ENCODE results near the gene ALX4.
A peak's percentile ranks its signal among the peaks of the same experiment; 100 is the strongest.

Gene ALX4

GRCh38 chr11:44309478-44310205 is at the start of gene ALX4:
Gene ALX4 (minus strand): TSS chr11:44310139. CDS start chr11:44310062, 77 bp downstream.
- TF ChIP-seq CTCF (IDR thresholded peaks at IDR 0.05; ENCODE audit: low read depth, low read length): no peak
- H3K4me3 ChIP-seq (ENCODE audit: low read depth, low read length): peak within 1 kb of the TSS; percentile 5

- no peak for TF ChIP-seq CTCF (IDR thresholded peaks at IDR 0.05; ENCODE audit: low read depth, low read length)
Observed at GRCh38 chr11:44359162-44359561, 49.2 kb upstream of the ALX4 start.

GRCh38 chr11:44358713-44359112 is 48.8 kb upstream of the ALX4 start:
- TF ChIP-seq CTCF (IDR thresholded peaks at IDR 0.05; ENCODE audit: low read depth, low read length): no peak
- no peak overlapping the region for H3K4me3 ChIP-seq (ENCODE audit: low read depth, low read length)

More at GRCh38 chr11:44359162-44359561, 49.2 kb upstream of the ALX4 start:
- no peak overlapping the region for H3K4me3 ChIP-seq (ENCODE audit: low read depth, low read length)

GRCh38 chr11:44357711-44358110 is 47.8 kb upstream of the ALX4 start:
- H3K4me3 ChIP-seq (ENCODE audit: low read depth, low read length): no peak overlapping the region
- no peak for TF ChIP-seq CTCF (IDR thresholded peaks at IDR 0.05; ENCODE audit: low read depth, low read length)

GRCh38 chr11:44356351-44356750 is 46.4 kb upstream of the ALX4 start:
- H3K4me3 ChIP-seq (ENCODE audit: low read depth, low read length): no peak overlapping the region
- no peak for TF ChIP-seq CTCF (IDR thresholded peaks at IDR 0.05; ENCODE audit: low read depth, low read length)

- TF ChIP-seq CTCF (IDR thresholded peaks at IDR 0.05; ENCODE audit: low read depth, low read length): no peak
- H3K4me3 ChIP-seq (ENCODE audit: low read depth, low read length): no peak overlapping the region
Observed at GRCh38 chr11:44351898-44352498, 42.1 kb upstream of the ALX4 start.

GRCh38 chr11:44351006-44351660 is 41.2 kb upstream of the ALX4 start:
- no peak for TF ChIP-seq CTCF (IDR thresholded peaks at IDR 0.05; ENCODE audit: low read depth, low read length)

More at GRCh38 chr11:44351006-44351660, 41.2 kb upstream of the ALX4 start:
- no peak overlapping the region for H3K4me3 ChIP-seq (ENCODE audit: low read depth, low read length)
